Ovary (tissue), 9 donors: ENCODE measurements around the gene CFAP73. TPM values are rescaled to one million over a fixed set of nuclear protein-coding genes. Genes with fewer than 3 reads are reported as not detected.
A peak's percentile ranks its signal among the peaks of the same experiment; 100 is the strongest.

Experiments
- DNase-seq, 5 donors: peaks; one replicate each; pipeline ENCODE4 v3.0.0-alpha.2; 2019 to 2020
- H3K27ac ChIP-seq, 2 donors: fragments of 200-600 bp; one replicate each; pipeline versions ENCODE4 v1.5.1 to v1.8.0; 2019 to 2022
- H3K27me3 ChIP-seq: fragments of 200-600 bp; one replicate; pipeline ENCODE4 v1.8.0; 2022
- H3K36me3 ChIP-seq: fragments of 200-600 bp; sonication (generic); one replicate; pipeline ENCODE4 v1.5.1; 2019
- H3K4me1 ChIP-seq: one replicate; pipeline ENCODE4 v1.8.1; 2013; ENCODE audit warnings: mild to moderate bottlenecking, moderate library complexity; ENCODE audit not compliant: insufficient read depth
- H3K4me3 ChIP-seq: fragments of 200-600 bp; sonication (generic); one replicate; pipeline ENCODE4 v1.5.1; 2017
- H3K9me3 ChIP-seq, 2 donors: fragments of 200-600 bp in 1 of 2; sonication (generic) in 1 of 2; one replicate each; pipeline versions ENCODE4 v1.5.1 to v1.8.1; 2013 to 2019; ENCODE audit warnings: mild to moderate bottlenecking in 1 of 2, moderate library complexity in 1 of 2
- CTCF ChIP-seq, 3 donors: fragments of 450-650 bp in 2 of 3; fragments of 200-600 bp in 1 of 3; IDR thresholded peaks; one replicate each; pipeline versions ENCODE4 v1.5.1 to v1.8.0; 2016 to 2022; ENCODE audit warnings: antibody characterized with exemption in 3 of 3, mild to moderate bottlenecking in 1 of 3
- EP300 ChIP-seq: sonication (generic); formaldehyde crosslinking; IDR thresholded peaks from one replicate; pipeline ENCODE4 v1.6.1; 2017; ENCODE audit warnings: antibody characterized with exemption
- POLR2A ChIP-seq: fragments of 450-650 bp; IDR thresholded peaks from one replicate; pipeline ENCODE4 v1.6.1; 2017; ENCODE audit warnings: antibody characterized with exemption, mild to moderate bottlenecking, moderate library complexity
- WGBS, 3 donors: extraction: QIAGEN DNeasy Blood & Tissue Kit in 1 of 3; methylation state at CpG; one replicate each; pipeline versions ENCODE4 v1.1.5 to v1.1.7; 2013 to 2017; 5-methylcytosine and 5-hydroxymethylcytosine counted together
- intact Hi-C, 4 donors: fragments of 100-400 bp; cut with DNase I; formaldehyde crosslinking; loops; one replicate each; pipeline versions ENCODE4 v1.11.0 to v1.15.1; 2022 to 2023
- polyA plus RNA-seq, 2 donors: library from polyadenylated mRNA; stranded (reverse); fragments of 200-250 nt in 1 of 2; fragments of 350-450 nt in 1 of 2; fragmentation: Illumina TruSeq in 1 of 2; extraction: RNeasy Lipid Tissue Mini Kit (QIAGEN cat#74804) in 1 of 2; gene quantifications; one replicate each; pipeline ENCODE4 v1.2.3, GENCODE V29; 2013 to 2014
- total RNA-seq, 7 donors: library from RNA; depleted of rRNA in 2 of 7; stranded (reverse); fragments of >200 nt in 2 of 7; fragmentation: NEBNext Ultra II Directional in 3 of 7; extraction: Animal tissue kit (Norgen Biotek cat#: 25700) in 3 of 7; gene quantifications; one replicate each; pipeline versions ENCODE4 v1.1.0 to v1.2.4, GENCODE V29; 2016 to 2023
- donor health status: DM: no; HTN: no; CAD: no; lungs with moderate emphysema.
- donor health status: DM: no; HTN: no; CAD: no.
- donor health status: Bipolar disorder and iron deficiency.
- donor health status: DM: yes; HTN: yes; CAD: no.
- donor health status: DM: no; HTN: no; CAD: no.
- donor health status: DM: yes; HTN: yes; CAD: no.

The CFAP73 gene
- total and polyA plus RNA-seq, 9 donors = 0.15 to 38.3 (median 1.5) TPM; not detected in 3

- peak in 2 of 5 donors; percentile 56 to 61 for DNase-seq
- TF ChIP-seq POLR2A = no peak
- no peak for TF ChIP-seq EP300
- no peak for TF ChIP-seq CTCF (IDR thresholded peaks at IDR 0.05)
- Histone ChIP-seq H3K27ac (peak overlapping the region; percentile 1 to 47), H3K9me3 (no peaks in the 10 kb centered on the region), H3K36me3 (no peaks in the 10 kb centered on the region), H3K4me1 (peaks cover 12% of the 10 kb centered on the region), H3K27me3 (no peaks in the 10 kb centered on the region), H3K4me3 (no peak overlapping the region)
- intact Hi-C loops = loop anchor here in 1 of 4 donors (5.0 kb wide), 1 partner anchor 171 kb away; the partner anchor contains the start of gene PLBD2
- whole genome bisulfite sequencing, 3 donors = 23 to 75% (median 27%) methylated on average over 11 to 16 of the region's 16 CpGs
These were observed 37.3 kb downstream of the CFAP73 start for GRCh38 chr12:113186666-113187325.

GRCh38 chr12:113189361-113189760, 39.8 kb downstream of the CFAP73 start:
- TF ChIP-seq EP300 (no peak), POLR2A (no peak), CTCF (IDR thresholded peaks at IDR 0.05) (no peak)
- no peak for DNase-seq
- Histone ChIP-seq H3K4me1 (peaks cover 8% of the 10 kb centered on the region), H3K4me3 (no peak overlapping the region), H3K9me3 (no peaks in the 10 kb centered on the region), H3K36me3 (no peaks in the 10 kb centered on the region), H3K27me3 (no peaks in the 10 kb centered on the region), H3K27ac (no peak overlapping the region)
- 85 to 89% (median 86%) methylated on average over 2 of the region's 2 CpGs for WGBS, 3 donors
- intact Hi-C loops = loop anchor here in 1 of 4 donors (5.0 kb wide), 1 partner anchor 168 kb away; the partner anchor contains the start of gene PLBD2

GRCh38 chr12:113190761-113191160, 41.2 kb downstream of the CFAP73 start:
- TF ChIP-seq CTCF (IDR thresholded peaks at IDR 0.05) (no peak), POLR2A (no peak), EP300 (no peak)
- no peak for DNase-seq
- Histone ChIP-seq H3K36me3 (no peaks in the 10 kb centered on the region), H3K4me3 (no peak overlapping the region), H3K4me1 (peaks cover 11% of the 10 kb centered on the region), H3K9me3 (no peaks in the 10 kb centered on the region), H3K27ac (no peak overlapping the region), H3K27me3 (no peaks in the 10 kb centered on the region)
- 78 to 93% (median 84%) methylated on average over 4 of the region's 4 CpGs for WGBS, 3 donors
- intact Hi-C loops = loop anchor here in 3 of 4 donors (10.0 kb wide), 3 partner anchors 144 to 724 kb away; partner anchors contain the start of gene SLC8B1 (in 2 of the 3)

GRCh38 chr12:113191227-113191626, 41.7 kb downstream of the CFAP73 start:
- no peaks in the 10 kb centered on the region for H3K9me3 ChIP-seq
- no peak overlapping the region for H3K4me3 ChIP-seq
- DNase-seq = no peak
- H3K4me1 ChIP-seq = peaks cover 9% of the 10 kb centered on the region
- WGBS, 3 donors = 90 to 96% (median 92%) methylated on average over 19 of the region's 19 CpGs
- intact Hi-C loops = loop anchor here in 3 of 4 donors (10.0 kb wide), 3 partner anchors 144 to 724 kb away; partner anchors contain the start of gene SLC8B1 (in 2 of the 3)
- TF ChIP-seq POLR2A = no peak
- TF ChIP-seq EP300 = no peak
- no peak for TF ChIP-seq CTCF (IDR thresholded peaks at IDR 0.05)
- H3K36me3 ChIP-seq = no peaks in the 10 kb centered on the region
- no peak overlapping the region for H3K27ac ChIP-seq
- H3K27me3 ChIP-seq = no peaks in the 10 kb centered on the region
